Stimulated activated naive CD8-positive, alpha-beta T cell treated with anti-CD3 and anti-CD28 coated beads, Interleukin-15, Interleukin-2, amounts not matched to agents 100 ng/mL and 50 ng/mL, for 24 hours (primary cell): ENCODE data around the gene DNAH14.
"Not testable (repeated sequence)": the region's sequence is repeated elsewhere in the genome, so short reads cannot be mapped to it uniquely, and the experiment has no call there.

Source experiments
- H3K27ac Mint-ChIP-seq: one replicate; pipeline ENCODE4 v1.8.0; 2021; ENCODE audit warnings: mild to moderate bottlenecking, mixed read lengths
- H3K27me3 Mint-ChIP-seq: one replicate; pipeline ENCODE4 v1.8.0; 2021; ENCODE audit warnings: mixed read lengths
- H3K36me3 Mint-ChIP-seq: one replicate; pipeline ENCODE4 v1.8.0; 2021; ENCODE audit warnings: low read depth, mixed read lengths
- H3K4me1 Mint-ChIP-seq: one replicate; pipeline ENCODE4 v1.8.0; 2021; ENCODE audit warnings: low read depth, mixed read lengths
- H3K4me3 Mint-ChIP-seq: one replicate; pipeline ENCODE4 v1.8.0; 2021; ENCODE audit warnings: mild to moderate bottlenecking, mixed read lengths
- H3K9me3 Mint-ChIP-seq: one replicate; pipeline ENCODE4 v1.8.0; 2021; ENCODE audit warnings: mixed read lengths

DNAH14 gene

DNA sequence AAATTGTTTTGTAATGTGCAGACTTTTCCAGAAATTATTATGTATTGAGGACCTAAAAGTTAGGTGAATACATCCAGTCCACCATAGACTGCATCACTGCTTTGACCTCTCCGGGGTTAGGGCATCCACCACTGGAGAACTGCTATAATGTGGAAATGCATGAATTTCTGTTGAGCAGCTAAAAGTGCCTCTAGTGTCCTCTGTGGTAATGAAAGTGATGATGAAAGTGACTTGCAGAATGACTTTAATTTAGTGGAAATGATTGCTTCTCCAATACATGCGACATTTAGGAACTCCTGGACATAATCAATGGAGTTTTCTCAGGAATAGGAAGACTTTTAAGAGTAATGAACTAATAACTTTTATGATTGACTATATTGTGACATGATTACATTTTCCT lies 327.6 kb downstream of the DNAH14 start:
- Mint-ChIP-seq H3K27me3 (peaks cover 13% of the 10 kb centered on the region), H3K4me1 (no peaks in the 10 kb centered on the region), H3K9me3 (no peaks in the 10 kb centered on the region), H3K4me3 (no peak overlapping the region), H3K36me3 (no peaks in the 10 kb centered on the region), H3K27ac (no peak overlapping the region)

GRCh38 chr1:225258811-225259210 lies 329.3 kb downstream of the DNAH14 start:
- Mint-ChIP-seq H3K36me3 (no peaks in the 10 kb centered on the region), H3K27me3 (peaks cover 18% of the 10 kb centered on the region), H3K9me3 (no peaks in the 10 kb centered on the region), H3K4me1 (no peaks in the 10 kb centered on the region), H3K27ac (no peak overlapping the region), H3K4me3 (no peak overlapping the region)

GRCh38 chr1:225259542-225259941 lies 330.1 kb downstream of the DNAH14 start:
- no peak overlapping the region for H3K27ac Mint-ChIP-seq
- H3K27me3 Mint-ChIP-seq = peaks cover 14% of the 10 kb centered on the region
- H3K9me3 Mint-ChIP-seq = no peaks in the 10 kb centered on the region
- H3K4me3 Mint-ChIP-seq = no peak overlapping the region
- H3K36me3 Mint-ChIP-seq = no peaks in the 10 kb centered on the region
- H3K4me1 Mint-ChIP-seq = no peaks in the 10 kb centered on the region

- Mint-ChIP-seq H3K27me3 (peaks cover 8% of the 10 kb centered on the region), H3K27ac (no peak overlapping the region), H3K4me3 (no peak overlapping the region), H3K9me3 (no peaks in the 10 kb centered on the region), H3K36me3 (no peaks in the 10 kb centered on the region), H3K4me1 (no peaks in the 10 kb centered on the region)
Measured at GRCh38 chr1:225260319-225260718, 330.8 kb downstream of the DNAH14 start.

DNA sequence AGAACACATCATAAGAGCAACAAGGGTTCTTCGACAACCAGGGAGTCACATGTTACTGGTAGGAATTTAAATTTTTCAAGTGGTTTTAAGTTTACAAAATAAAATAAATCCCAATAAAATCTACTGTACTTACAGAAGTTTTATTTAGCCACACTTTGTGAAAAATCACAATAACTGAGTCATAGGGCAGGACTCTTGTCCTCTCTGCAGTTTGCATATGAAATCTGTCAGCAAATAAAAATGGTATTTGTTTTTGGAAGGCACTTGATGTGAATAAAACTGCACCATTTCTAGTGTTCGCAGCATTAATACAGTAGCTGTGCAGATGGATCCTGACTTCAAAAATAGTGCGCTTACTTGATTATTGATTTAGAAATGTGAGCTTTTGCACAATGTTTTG lies 348.0 kb downstream of the DNAH14 start:
- peaks cover 8% of the 10 kb centered on the region for H3K9me3 Mint-ChIP-seq
- H3K4me3 Mint-ChIP-seq = no peak overlapping the region
- no peaks in the 10 kb centered on the region for H3K4me1 Mint-ChIP-seq
- H3K27me3 Mint-ChIP-seq = peaks cover 27% of the 10 kb centered on the region
- H3K27ac Mint-ChIP-seq = no peak overlapping the region
- no peaks in the 10 kb centered on the region for H3K36me3 Mint-ChIP-seq

DNA sequence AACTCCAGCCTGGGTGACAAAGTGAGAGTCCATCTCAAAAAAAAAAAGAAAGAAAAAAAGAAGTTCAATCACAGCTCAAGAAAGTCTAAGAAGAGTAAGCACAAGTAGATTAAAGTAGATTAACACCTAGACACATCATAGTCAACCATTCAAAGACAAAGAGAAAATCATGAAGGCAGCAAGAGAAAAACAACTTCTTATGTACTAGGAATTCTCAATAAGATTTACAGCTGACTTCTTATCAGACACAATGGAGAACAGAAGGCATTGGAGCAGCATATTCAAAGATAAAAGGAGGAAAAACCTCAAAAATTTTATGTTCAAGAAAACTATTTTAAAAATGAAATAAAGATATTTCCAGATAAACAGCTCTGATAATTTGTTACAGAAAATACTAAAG lies 351.1 kb downstream of the DNAH14 start:
- H3K9me3 Mint-ChIP-seq = peaks cover 8% of the 10 kb centered on the region
- no peaks in the 10 kb centered on the region for H3K4me1 Mint-ChIP-seq
- H3K36me3 Mint-ChIP-seq = no peaks in the 10 kb centered on the region
- H3K4me3 Mint-ChIP-seq = no peak overlapping the region
- H3K27ac Mint-ChIP-seq = no peak overlapping the region
- peaks cover 19% of the 10 kb centered on the region for H3K27me3 Mint-ChIP-seq

DNA sequence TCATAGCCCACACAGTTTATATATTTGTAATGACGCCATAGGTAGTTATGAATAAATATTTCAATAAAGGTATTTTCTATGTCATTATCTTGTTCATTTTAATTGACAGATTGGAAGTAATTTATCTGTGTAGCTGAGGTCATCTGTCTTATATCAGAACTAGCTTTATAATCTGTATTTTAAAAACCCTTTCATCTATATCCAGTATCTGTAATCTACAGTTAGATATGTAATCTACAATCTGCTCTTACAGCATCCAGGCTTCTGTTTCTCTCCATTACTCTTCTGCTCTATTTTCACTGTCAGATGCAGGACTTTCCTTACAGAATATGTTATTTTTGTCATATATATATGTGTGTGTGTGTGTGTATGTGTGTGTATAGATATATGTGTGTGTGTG lies 360.8 kb downstream of the DNAH14 start:
- H3K4me3 Mint-ChIP-seq = no peak overlapping the region
- H3K9me3 Mint-ChIP-seq = peaks cover 6% of the 10 kb centered on the region
- H3K4me1 Mint-ChIP-seq = no peaks in the 10 kb centered on the region
- peaks cover 14% of the 10 kb centered on the region for H3K27me3 Mint-ChIP-seq
- no peaks in the 10 kb centered on the region for H3K36me3 Mint-ChIP-seq
- no peak overlapping the region for H3K27ac Mint-ChIP-seq

- peaks cover 21% of the 10 kb centered on the region for H3K9me3 Mint-ChIP-seq
- no peaks in the 10 kb centered on the region for H3K4me1 Mint-ChIP-seq
- no peak overlapping the region for H3K4me3 Mint-ChIP-seq
- H3K27ac Mint-ChIP-seq = no peak overlapping the region
- H3K36me3 Mint-ChIP-seq = no peaks in the 10 kb centered on the region
- H3K27me3 Mint-ChIP-seq = peaks cover 12% of the 10 kb centered on the region
Measured at GRCh38 chr1:225299624-225300023, 370.1 kb downstream of the DNAH14 start.

GRCh38 chr1:225300381-225300780 lies 370.9 kb downstream of the DNAH14 start:
- Mint-ChIP-seq H3K4me1 (no peaks in the 10 kb centered on the region), H3K27ac (no peak overlapping the region), H3K27me3 (peaks cover 5% of the 10 kb centered on the region), H3K36me3 (no peaks in the 10 kb centered on the region), H3K9me3 (peaks cover 13% of the 10 kb centered on the region), H3K4me3 (no peak overlapping the region)

DNA sequence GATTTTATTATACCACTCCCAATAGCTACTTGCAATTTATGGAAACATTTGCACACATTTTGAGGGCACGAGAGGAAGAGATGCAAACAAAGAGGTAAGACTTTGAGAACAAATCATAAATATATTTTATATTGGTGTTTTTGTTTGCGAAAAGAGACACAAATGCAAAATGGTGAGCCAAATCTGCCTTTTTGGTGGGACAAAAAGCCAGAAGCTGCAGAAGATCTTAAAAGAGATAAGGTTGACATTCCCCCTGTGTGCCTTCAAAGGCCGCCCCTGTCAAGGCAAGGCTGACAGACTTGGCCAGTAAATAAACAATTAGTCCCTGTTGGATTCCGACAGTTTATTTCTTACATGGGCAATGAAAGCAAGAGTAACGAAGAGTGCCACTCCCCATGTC lies 375.5 kb downstream of the DNAH14 start:
- no peaks in the 10 kb centered on the region for H3K9me3 Mint-ChIP-seq
- no peak overlapping the region for H3K4me3 Mint-ChIP-seq
- H3K27ac Mint-ChIP-seq = no peak overlapping the region
- H3K4me1 Mint-ChIP-seq = no peaks in the 10 kb centered on the region
- no peaks in the 10 kb centered on the region for H3K36me3 Mint-ChIP-seq
- H3K27me3 Mint-ChIP-seq = no peaks in the 10 kb centered on the region

GRCh38 chr1:225310544-225310943 lies 381.1 kb downstream of the DNAH14 start:
- H3K4me1 Mint-ChIP-seq, H3K9me3 Mint-ChIP-seq, H3K4me3 Mint-ChIP-seq, H3K27me3 Mint-ChIP-seq, H3K27ac Mint-ChIP-seq, H3K36me3 Mint-ChIP-seq: not testable (repeated sequence)

DNA sequence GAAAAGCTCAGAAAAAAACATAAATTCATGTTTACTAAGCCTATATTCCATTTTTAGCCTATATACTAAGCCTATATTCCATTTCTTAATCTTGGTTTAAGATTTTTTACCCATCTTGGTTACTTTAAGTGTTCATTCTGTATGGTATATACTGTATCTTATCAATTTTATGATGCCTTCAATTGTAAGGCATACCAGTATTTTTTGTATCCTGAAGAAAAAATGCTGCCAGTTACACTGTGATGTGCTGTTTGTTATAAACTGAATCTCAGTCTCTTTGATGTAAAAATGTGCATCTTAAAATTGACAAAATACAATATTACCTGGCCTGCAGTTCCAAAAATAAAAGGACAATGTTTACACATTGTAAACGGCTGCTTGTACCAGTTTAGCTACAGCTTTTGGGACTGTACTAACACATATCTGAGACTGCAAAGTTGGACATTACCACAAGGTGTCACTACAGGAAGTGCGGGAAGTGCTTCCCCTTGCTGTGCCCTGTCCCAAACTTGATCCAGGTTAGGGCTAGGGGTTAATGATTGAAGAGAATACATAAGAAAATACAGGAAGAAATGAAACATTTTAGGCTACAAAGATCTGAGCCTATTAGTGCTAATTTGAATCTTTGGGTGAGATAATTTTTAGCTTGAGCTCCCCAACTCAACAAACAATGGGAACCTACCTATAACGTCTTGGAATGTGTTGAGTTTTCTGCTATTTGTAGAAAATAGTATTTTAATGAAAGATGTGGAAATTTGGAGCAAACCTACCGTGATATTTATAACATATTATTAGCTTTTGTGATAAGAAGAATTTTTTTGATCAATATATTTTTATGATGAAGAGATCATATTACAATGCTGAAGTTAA lies 389.5 kb downstream of the DNAH14 start:
- H3K27ac Mint-ChIP-seq = no peak overlapping the region
- no peaks in the 10 kb centered on the region for H3K4me1 Mint-ChIP-seq
- no peaks in the 10 kb centered on the region for H3K36me3 Mint-ChIP-seq
- no peaks in the 10 kb centered on the region for H3K9me3 Mint-ChIP-seq
- H3K27me3 Mint-ChIP-seq = peaks cover 3% of the 10 kb centered on the region
- no peak overlapping the region for H3K4me3 Mint-ChIP-seq

- H3K36me3 Mint-ChIP-seq = no peaks in the 10 kb centered on the region
Measured at GRCh38 chr1:225319871-225320270, 390.4 kb downstream of the DNAH14 start.

DNA sequence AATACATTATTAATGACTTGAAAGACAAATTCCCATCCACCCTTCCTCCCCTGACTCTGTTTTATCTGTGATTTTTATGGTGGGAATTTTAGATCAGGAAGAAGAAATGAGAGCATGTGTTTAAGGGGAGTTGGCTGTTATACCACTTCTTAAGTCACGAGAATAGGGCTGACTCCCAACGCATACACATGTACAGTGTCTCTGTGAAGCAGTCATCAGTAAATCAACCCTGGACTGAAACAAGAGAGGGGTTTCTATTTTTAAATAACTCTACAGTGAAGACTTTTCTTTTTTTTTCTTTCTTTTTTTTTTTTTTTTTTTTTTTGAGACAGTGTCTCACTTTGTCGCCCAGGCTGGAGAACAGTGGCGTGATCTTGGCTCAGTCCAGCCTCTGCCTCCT lies 392.3 kb downstream of the DNAH14 start:
- Mint-ChIP-seq H3K4me3 (no peak overlapping the region), H3K4me1 (no peaks in the 10 kb centered on the region), H3K27me3 (no peaks in the 10 kb centered on the region), H3K27ac (no peak overlapping the region), H3K9me3 (no peaks in the 10 kb centered on the region), H3K36me3 (no peaks in the 10 kb centered on the region)

More at GRCh38 chr1:225319871-225320270, 390.4 kb downstream of the DNAH14 start:
- no peaks in the 10 kb centered on the region for H3K4me1 Mint-ChIP-seq
- no peak overlapping the region for H3K4me3 Mint-ChIP-seq
- H3K9me3 Mint-ChIP-seq = no peaks in the 10 kb centered on the region
- peaks cover 2% of the 10 kb centered on the region for H3K27me3 Mint-ChIP-seq
- H3K27ac Mint-ChIP-seq = no peak overlapping the region

GRCh38 chr1:225329041-225329440 lies 399.6 kb downstream of the DNAH14 start:
- no peaks in the 10 kb centered on the region for H3K4me1 Mint-ChIP-seq
- H3K36me3 Mint-ChIP-seq = no peaks in the 10 kb centered on the region
- H3K4me3 Mint-ChIP-seq = no peak overlapping the region
- no peaks in the 10 kb centered on the region for H3K27me3 Mint-ChIP-seq
- peak overlapping the region; percentile 8 for H3K27ac Mint-ChIP-seq
- no peaks in the 10 kb centered on the region for H3K9me3 Mint-ChIP-seq

- not testable (repeated sequence) for H3K4me1 Mint-ChIP-seq, H3K27ac Mint-ChIP-seq, H3K27me3 Mint-ChIP-seq, H3K36me3 Mint-ChIP-seq, H3K9me3 Mint-ChIP-seq, H3K4me3 Mint-ChIP-seq
Measured at GRCh38 chr1:225329996-225330395, 400.5 kb downstream of the DNAH14 start.
